C4-2B (cell line): ENCODE results near the gene C1orf94.

Experiments used
- ZFX ChIP-seq: fragments of 450-650 bp; IDR thresholded peaks from 2 replicates; pipeline ENCODE4 v1.6.1; 2017
- TF ChIP-seq, protein P1 (sequence below): fragments of 450-650 bp; conservative IDR thresholded peaks from 2 replicates; pipeline ENCODE4 v1.5.1; 2017; ENCODE audit warnings: mild to moderate bottlenecking

- TF ChIP-seq, protein P1, sequence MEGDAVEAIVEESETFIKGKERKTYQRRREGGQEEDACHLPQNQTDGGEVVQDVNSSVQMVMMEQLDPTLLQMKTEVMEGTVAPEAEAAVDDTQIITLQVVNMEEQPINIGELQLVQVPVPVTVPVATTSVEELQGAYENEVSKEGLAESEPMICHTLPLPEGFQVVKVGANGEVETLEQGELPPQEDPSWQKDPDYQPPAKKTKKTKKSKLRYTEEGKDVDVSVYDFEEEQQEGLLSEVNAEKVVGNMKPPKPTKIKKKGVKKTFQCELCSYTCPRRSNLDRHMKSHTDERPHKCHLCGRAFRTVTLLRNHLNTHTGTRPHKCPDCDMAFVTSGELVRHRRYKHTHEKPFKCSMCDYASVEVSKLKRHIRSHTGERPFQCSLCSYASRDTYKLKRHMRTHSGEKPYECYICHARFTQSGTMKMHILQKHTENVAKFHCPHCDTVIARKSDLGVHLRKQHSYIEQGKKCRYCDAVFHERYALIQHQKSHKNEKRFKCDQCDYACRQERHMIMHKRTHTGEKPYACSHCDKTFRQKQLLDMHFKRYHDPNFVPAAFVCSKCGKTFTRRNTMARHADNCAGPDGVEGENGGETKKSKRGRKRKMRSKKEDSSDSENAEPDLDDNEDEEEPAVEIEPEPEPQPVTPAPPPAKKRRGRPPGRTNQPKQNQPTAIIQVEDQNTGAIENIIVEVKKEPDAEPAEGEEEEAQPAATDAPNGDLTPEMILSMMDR: no peak; the same call in 1 of the 2 replicates
- no peak for TF ChIP-seq ZFX
Observed at GRCh38 chr1:34156739-34157138, 20.0 kb upstream of the C1orf94 start.
